A673 (cell line): ENCODE data around the gene CFAP46. TPM values are rescaled to one million over a fixed set of nuclear protein-coding genes. Genes with fewer than 3 reads are reported as not detected.

Experiments used
- BruUV-seq: library from RNA; stranded (reverse); fragments of 400-500 nt; replicated peaks from 2 replicates; lab custom pipeline; 2021; lab: Mats Ljungman, UMichigan
- CTCF ChIA-PET: fragments of 300-600 bp; sonication (Branson Sonifier 250); formaldehyde crosslinking; loops from one replicate; lab custom pipeline; 2022; ENCODE audit warnings: antibody characterized with exemption; lab: Charles Lee
- POLR2A ChIA-PET: fragments of 300-600 bp; sonication (Branson Sonifier 250); formaldehyde crosslinking; loops from one replicate; lab custom pipeline; 2022; ENCODE audit warnings: antibody characterized with exemption; ENCODE audit not compliant: low non-redundant PET; lab: Charles Lee
- DNase-seq: peaks from one replicate; pipeline ENCODE4 v3.0.0-alpha.2; 2015; ENCODE audit warnings: low spot score
- H3K27ac ChIP-seq: fragments of 200-600 bp; sonication (generic); 2 replicates; pipeline ENCODE4 v1.5.1; 2016; ENCODE audit warnings: mixed run types, low read depth, mild to moderate bottlenecking, mixed read lengths, antibody characterized with exemption, low read length; ENCODE audit not compliant: poor library complexity, severe bottlenecking
- H3K27me3 ChIP-seq: fragments of 200-600 bp; sonication (generic); replicated peaks from 2 replicates; pipeline ENCODE4 v1.6.1; 2017; ENCODE audit warnings: mixed run types, low read depth, mild to moderate bottlenecking, mixed read lengths, antibody characterized with exemption, low read length; ENCODE audit not compliant: insufficient read depth, poor library complexity
- H3K36me3 ChIP-seq: fragments of 200-600 bp; sonication (generic); 2 replicates; pipeline ENCODE4 v1.6.1; 2016; ENCODE audit warnings: mixed run types, mild to moderate bottlenecking, mixed read lengths, antibody characterized with exemption, low read length; ENCODE audit not compliant: insufficient read depth, poor library complexity, severe bottlenecking
- H3K4me1 ChIP-seq: fragments of 200-600 bp; sonication (generic); 2 replicates; pipeline ENCODE4 v1.6.1; 2017; ENCODE audit warnings: mixed run types, mild to moderate bottlenecking, mixed read lengths, antibody characterized with exemption, low read length; ENCODE audit not compliant: insufficient read depth, poor library complexity, severe bottlenecking
- H3K4me3 ChIP-seq: fragments of 200-600 bp; sonication (generic); 2 replicates; pipeline ENCODE4 v1.5.1; 2016; ENCODE audit warnings: low read depth, mixed run types, mild to moderate bottlenecking, mixed read lengths, low read length; ENCODE audit not compliant: poor library complexity, severe bottlenecking
- H3K9me3 ChIP-seq: fragments of 200-600 bp; sonication (generic); 2 replicates; pipeline ENCODE4 v1.6.1; 2016; ENCODE audit warnings: mixed run types, low read depth, mild to moderate bottlenecking, mixed read lengths, antibody characterized with exemption, low read length; ENCODE audit not compliant: poor library complexity, severe bottlenecking
- EZH2 ChIP-seq: fragments of 200-600 bp; sonication (generic); IDR thresholded peaks from 2 replicates; pipeline ENCODE4 v1.6.1; 2017; ENCODE audit warnings: borderline replicate concordance, low read depth, mild to moderate bottlenecking, mixed read lengths, antibody characterized with exemption, low read length; ENCODE audit not compliant: poor library complexity, severe bottlenecking
- intact Hi-C: fragments of 100-400 bp; cut with micrococcal nuclease; formaldehyde crosslinking; loops from one replicate; pipeline ENCODE4 v1.10.0; 2022; ENCODE audit not compliant: unreplicated experiment
- total RNA-seq: library from RNA; stranded (reverse); gene quantifications from 2 replicates; pipeline ENCODE4 v1.2.3, GENCODE V29; 2021
- TF ChIP-seq, protein P1 (sequence below): fragments of 300-800, 200-600 bp; sonication (generic); conservative IDR thresholded peaks from 2 replicates; pipeline ENCODE4 v1.5.1; 2017; ENCODE audit warnings: low read depth, mild to moderate bottlenecking, antibody characterized with exemption, low read length, moderate library complexity, mixed read lengths

The CFAP46 gene
- total RNA-seq, 1 experiment from 2014 or later = 1.9 TPM

DNA sequence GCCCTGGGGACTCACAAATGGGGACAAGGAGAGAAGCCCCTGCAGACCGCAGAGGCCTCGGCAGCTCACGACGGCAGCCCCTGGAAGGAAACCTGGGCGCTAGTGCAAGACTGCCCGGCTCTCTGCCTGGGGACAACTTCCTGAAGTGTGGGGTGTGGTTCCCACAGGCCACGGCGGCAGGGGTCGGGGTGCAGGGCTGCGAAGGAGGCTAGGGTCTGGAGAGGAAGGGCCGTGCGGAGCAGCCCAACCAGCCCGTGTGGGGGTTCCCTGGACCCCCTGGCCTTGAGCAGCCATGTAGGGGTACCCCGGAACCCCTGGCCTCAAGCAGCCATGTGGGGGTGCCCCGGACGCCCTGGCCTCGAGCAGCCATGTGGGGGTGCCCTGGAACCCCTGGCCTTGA lies 19.5 kb downstream of the CFAP46 start:
- H3K9me3 ChIP-seq = no peaks in the 10 kb centered on the region
- no peak for DNase-seq
- no peaks in the 10 kb centered on the region for H3K36me3 ChIP-seq
- CTCF ChIA-PET = no interaction called here
- H3K4me1 ChIP-seq = no peaks in the 10 kb centered on the region
- POLR2A ChIA-PET = no interaction called here
- intact Hi-C loops = no loop called here
- TF ChIP-seq, protein P1, sequence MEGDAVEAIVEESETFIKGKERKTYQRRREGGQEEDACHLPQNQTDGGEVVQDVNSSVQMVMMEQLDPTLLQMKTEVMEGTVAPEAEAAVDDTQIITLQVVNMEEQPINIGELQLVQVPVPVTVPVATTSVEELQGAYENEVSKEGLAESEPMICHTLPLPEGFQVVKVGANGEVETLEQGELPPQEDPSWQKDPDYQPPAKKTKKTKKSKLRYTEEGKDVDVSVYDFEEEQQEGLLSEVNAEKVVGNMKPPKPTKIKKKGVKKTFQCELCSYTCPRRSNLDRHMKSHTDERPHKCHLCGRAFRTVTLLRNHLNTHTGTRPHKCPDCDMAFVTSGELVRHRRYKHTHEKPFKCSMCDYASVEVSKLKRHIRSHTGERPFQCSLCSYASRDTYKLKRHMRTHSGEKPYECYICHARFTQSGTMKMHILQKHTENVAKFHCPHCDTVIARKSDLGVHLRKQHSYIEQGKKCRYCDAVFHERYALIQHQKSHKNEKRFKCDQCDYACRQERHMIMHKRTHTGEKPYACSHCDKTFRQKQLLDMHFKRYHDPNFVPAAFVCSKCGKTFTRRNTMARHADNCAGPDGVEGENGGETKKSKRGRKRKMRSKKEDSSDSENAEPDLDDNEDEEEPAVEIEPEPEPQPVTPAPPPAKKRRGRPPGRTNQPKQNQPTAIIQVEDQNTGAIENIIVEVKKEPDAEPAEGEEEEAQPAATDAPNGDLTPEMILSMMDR = no peak
- no peak for TF ChIP-seq EZH2
- H3K4me3 ChIP-seq = no peak overlapping the region
- no peaks in the 10 kb centered on the region for H3K27me3 ChIP-seq
- no peak overlapping the region for H3K27ac ChIP-seq
- no TSS peak for BruUV-seq

DNA sequence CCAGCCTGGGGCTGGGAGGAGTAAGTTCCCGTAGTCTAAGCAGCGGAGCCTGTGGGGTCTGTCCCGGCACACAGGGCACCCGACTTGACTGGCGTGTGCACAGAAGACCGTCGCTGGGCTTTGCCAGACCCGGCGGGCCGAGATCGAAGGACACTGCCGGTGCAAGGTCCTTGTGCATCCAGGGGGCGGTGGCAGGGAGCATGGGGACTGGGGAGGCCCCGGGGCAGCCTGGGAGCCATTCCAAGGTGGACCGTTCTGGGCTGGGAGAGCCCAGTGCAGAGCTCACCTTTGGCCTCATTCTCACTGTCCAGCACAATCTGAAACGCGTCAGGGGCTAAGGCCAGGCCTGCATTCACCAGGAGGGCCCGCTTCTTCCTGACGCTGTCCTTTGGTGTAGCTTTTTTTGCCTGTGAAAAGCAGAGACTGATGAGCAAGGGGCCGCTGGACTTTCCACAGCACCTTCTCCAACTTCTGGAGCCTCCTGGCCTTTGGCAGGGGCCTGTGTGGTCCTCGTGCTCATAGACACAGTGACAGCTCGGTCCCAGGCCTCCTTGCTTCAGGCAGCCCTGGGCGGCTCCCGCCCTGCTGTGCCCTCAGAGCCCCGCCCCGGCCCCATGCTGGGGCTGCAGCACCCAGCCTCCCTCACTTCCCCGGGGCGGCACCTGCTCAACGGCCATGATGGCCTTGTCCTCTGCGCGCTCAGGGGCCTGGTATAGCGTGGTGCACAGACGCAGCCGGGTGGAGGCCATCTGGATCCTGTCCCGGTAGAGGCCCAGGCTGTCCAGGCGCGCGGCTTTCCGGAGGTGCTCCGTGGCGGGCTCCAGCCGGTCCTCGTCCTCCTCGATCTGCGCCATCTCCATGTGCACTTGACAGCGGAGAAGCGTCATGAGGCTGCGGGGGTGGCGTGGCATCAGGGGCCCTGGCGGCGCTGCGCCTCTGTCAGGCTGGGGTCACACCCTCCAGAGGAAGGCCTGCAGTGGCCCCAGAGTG lies 20.3 kb downstream of the CFAP46 start:
- Histone ChIP-seq H3K4me1 (no peaks in the 10 kb centered on the region), H3K27me3 (no peaks in the 10 kb centered on the region), H3K9me3 (no peaks in the 10 kb centered on the region), H3K27ac (no peak overlapping the region), H3K36me3 (no peaks in the 10 kb centered on the region), H3K4me3 (no peak overlapping the region)
- CTCF ChIA-PET = no interaction called here
- BruUV-seq = no TSS peak
- TF ChIP-seq, protein P1 = no peak
- no peak for TF ChIP-seq EZH2
- intact Hi-C loops = no loop called here
- POLR2A ChIA-PET = no interaction called here
- no peak for DNase-seq

DNA sequence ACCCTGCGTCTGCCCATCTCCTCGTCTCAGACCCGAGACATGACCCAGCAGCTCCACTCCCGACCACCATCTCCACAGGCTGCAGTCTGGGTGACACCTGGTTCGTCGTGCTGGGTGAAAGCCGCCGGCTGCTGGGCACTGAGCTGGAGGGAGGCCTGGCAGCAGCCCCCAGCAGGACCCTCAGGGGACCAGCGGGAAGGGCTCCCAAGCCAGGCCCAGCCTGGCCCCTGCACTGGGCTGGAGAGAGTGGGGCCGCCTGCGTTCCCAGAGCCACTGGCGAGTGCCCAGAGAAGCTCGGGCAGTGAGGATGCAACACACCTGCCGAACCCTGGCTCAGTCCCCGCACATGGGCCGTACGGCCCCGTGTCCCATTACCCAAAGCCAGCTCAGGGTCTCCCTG lies 21.3 kb downstream of the CFAP46 start:
- no peak for TF ChIP-seq EZH2
- TF ChIP-seq, protein P1 = no peak
- H3K36me3 ChIP-seq = no peaks in the 10 kb centered on the region
- CTCF ChIA-PET = no interaction called here
- no TSS peak for BruUV-seq
- no peaks in the 10 kb centered on the region for H3K4me1 ChIP-seq
- POLR2A ChIA-PET = no interaction called here
- H3K9me3 ChIP-seq = no peaks in the 10 kb centered on the region
- intact Hi-C loops = no loop called here
- no peak overlapping the region for H3K27ac ChIP-seq
- H3K4me3 ChIP-seq = no peak overlapping the region
- H3K27me3 ChIP-seq = no peaks in the 10 kb centered on the region
- DNase-seq = no peak
